Nephron progenitor cell (in vitro differentiated cells): ENCODE results near the gene RGS17.
"Not testable (repeated sequence)": the region's sequence is repeated elsewhere in the genome, so short reads cannot be mapped to it uniquely, and the experiment has no call there.

Source experiments
- DNase-seq: peaks from one replicate; pipeline ENCODE4 v3.0.0; 2021
- H3K27ac Mint-ChIP-seq: 2 replicates; pipeline ENCODE4 v1.8.0; 2021; ENCODE audit warnings: mild to moderate bottlenecking, moderate library complexity, mixed read lengths
- H3K27me3 Mint-ChIP-seq: 2 replicates; pipeline ENCODE4 v1.8.0; 2021; ENCODE audit warnings: mild to moderate bottlenecking, low read depth, mixed read lengths; ENCODE audit not compliant: poor library complexity
- H3K36me3 Mint-ChIP-seq: 2 replicates; pipeline ENCODE4 v1.8.0; 2021; ENCODE audit warnings: low read depth, mixed read lengths
- H3K4me1 Mint-ChIP-seq: 2 replicates; pipeline ENCODE4 v1.8.0; 2021; ENCODE audit warnings: mixed read lengths
- H3K4me3 Mint-ChIP-seq: 2 replicates; pipeline ENCODE4 v1.8.0; 2021; ENCODE audit warnings: mild to moderate bottlenecking, moderate library complexity, mixed read lengths
- H3K9me3 Mint-ChIP-seq: 2 replicates; pipeline ENCODE4 v1.8.0; 2021; ENCODE audit warnings: mild to moderate bottlenecking, moderate library complexity, mixed read lengths
- TF ChIP-seq, protein P1 (sequence below): fragments of 200-600 bp; sonication (generic); IDR thresholded peaks from 2 replicates; pipeline ENCODE4 v1.5.0; 2021; ENCODE audit warnings: antibody characterized with exemption

RGS17 gene

DNA sequence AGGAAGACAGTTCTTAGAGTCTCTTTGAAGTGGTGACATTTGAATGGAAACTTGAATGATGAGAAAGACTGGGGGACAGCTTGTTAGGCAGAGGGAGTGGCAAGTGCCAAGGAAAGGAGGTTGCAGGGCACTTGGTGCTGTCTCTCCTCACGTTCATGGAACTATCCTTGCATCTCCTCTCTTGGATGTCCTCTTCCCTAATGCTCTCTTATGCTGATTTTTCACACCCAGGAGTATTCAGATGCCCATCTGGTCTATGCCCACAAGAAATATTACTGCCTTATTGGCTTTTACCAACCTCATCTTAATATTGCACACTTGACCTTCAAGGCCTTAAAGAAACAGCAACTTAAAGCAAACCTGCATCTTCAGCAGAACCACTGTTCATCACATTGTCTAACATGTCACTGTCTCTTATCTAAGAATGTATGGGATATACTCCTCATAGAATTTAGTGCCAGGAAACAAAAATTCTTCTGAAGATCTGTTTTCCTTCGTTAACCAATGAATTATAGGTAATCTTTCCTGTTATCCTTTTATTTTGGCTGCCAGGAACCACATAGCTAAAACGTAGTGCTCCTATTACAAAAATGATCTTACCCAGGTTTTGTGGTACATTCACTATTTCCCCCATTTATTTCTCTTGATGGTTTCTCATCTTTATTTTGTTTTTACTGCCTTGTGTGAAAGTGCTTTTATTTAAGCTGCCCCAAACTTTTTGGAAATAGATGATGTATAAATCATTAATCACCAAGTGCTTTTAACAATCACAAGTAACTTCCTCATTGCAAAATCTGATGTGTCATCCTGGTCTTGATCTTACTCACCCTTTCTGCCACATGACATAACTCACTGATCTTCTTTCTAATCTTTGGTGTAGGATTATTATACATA is 12.8 kb downstream of the RGS17 start:
- H3K27me3 Mint-ChIP-seq = peaks cover 3% of the 10 kb centered on the region

GRCh38 chr6:153111082-153111481 is 20.0 kb downstream of the RGS17 start:
- peak; percentile 20 for DNase-seq
- H3K9me3 Mint-ChIP-seq = peaks cover 37% of the 10 kb centered on the region
- H3K4me3 Mint-ChIP-seq, H3K27me3 Mint-ChIP-seq, H3K4me1 Mint-ChIP-seq, H3K27ac Mint-ChIP-seq, H3K36me3 Mint-ChIP-seq: not testable (repeated sequence)

More for the DNA sequence above, 12.8 kb downstream of the RGS17 start:
- no peak overlapping the region for H3K27ac Mint-ChIP-seq
- no peaks in the 10 kb centered on the region for H3K4me1 Mint-ChIP-seq
- DNase-seq = no peak
- TF ChIP-seq, protein P1, sequence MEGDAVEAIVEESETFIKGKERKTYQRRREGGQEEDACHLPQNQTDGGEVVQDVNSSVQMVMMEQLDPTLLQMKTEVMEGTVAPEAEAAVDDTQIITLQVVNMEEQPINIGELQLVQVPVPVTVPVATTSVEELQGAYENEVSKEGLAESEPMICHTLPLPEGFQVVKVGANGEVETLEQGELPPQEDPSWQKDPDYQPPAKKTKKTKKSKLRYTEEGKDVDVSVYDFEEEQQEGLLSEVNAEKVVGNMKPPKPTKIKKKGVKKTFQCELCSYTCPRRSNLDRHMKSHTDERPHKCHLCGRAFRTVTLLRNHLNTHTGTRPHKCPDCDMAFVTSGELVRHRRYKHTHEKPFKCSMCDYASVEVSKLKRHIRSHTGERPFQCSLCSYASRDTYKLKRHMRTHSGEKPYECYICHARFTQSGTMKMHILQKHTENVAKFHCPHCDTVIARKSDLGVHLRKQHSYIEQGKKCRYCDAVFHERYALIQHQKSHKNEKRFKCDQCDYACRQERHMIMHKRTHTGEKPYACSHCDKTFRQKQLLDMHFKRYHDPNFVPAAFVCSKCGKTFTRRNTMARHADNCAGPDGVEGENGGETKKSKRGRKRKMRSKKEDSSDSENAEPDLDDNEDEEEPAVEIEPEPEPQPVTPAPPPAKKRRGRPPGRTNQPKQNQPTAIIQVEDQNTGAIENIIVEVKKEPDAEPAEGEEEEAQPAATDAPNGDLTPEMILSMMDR = no peak
- no peak overlapping the region for H3K4me3 Mint-ChIP-seq
- no peaks in the 10 kb centered on the region for H3K36me3 Mint-ChIP-seq
- H3K9me3 Mint-ChIP-seq = peaks cover 19% of the 10 kb centered on the region

DNA sequence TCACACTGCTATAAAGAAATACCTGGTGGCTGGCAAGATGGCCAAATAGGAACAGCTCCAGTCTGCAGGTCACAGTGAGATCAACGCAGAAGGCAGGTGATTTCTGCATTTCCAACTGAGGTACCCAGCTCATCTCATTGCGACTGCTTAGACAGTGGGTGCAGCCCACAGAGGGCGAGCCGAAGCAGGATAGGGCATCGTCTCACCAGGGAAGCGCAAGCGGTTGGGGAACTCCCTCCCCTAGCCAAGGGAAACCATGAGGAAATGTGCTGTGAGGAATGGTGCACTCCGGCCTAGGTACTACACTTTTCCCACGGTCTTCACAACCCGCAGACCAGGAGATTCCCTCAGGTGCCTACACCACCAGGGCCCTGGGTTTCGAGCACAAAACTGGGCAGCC is 20.5 kb downstream of the RGS17 start:
- not testable (repeated sequence) for H3K4me3 Mint-ChIP-seq, H3K27ac Mint-ChIP-seq, H3K4me1 Mint-ChIP-seq, H3K36me3 Mint-ChIP-seq, H3K27me3 Mint-ChIP-seq, DNase-seq
- H3K9me3 Mint-ChIP-seq = peaks cover 37% of the 10 kb centered on the region

GRCh38 chr6:153108315-153108714 is 22.8 kb downstream of the RGS17 start:
- Mint-ChIP-seq H3K36me3 (peaks cover 8% of the 10 kb centered on the region), H3K27me3 (peaks cover 4% of the 10 kb centered on the region), H3K4me3 (no peak overlapping the region), H3K9me3 (peaks cover 19% of the 10 kb centered on the region), H3K27ac (no peak overlapping the region), H3K4me1 (no peaks in the 10 kb centered on the region)
- no peak for DNase-seq
- TF ChIP-seq, protein P1 = no peak

DNA sequence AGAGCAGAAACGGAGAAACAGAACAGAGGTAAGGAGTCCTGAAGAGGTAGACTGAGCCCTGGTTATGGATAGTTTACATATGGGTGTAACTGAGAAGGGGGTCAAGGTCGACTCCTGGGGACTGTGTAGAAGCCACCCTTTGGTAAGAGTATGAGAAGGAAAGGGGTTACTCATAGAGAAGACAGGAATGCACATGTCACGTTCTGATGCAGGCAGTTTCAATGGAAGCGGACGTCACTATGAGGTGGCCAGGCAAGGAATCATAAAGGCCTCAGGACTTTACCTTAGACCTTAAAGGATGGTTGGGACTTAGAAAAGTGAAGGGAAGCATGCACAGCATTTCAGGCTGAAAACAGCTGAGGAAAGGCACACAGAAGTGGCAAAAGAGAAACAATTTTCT is 25.1 kb downstream of the RGS17 start:
- Mint-ChIP-seq H3K4me1 (no peaks in the 10 kb centered on the region), H3K27ac (no peak overlapping the region), H3K36me3 (no peaks in the 10 kb centered on the region), H3K4me3 (no peak overlapping the region), H3K27me3 (peaks cover 4% of the 10 kb centered on the region), H3K9me3 (no peaks in the 10 kb centered on the region)
- TF ChIP-seq, protein P1 = no peak
- DNase-seq = no peak

DNA sequence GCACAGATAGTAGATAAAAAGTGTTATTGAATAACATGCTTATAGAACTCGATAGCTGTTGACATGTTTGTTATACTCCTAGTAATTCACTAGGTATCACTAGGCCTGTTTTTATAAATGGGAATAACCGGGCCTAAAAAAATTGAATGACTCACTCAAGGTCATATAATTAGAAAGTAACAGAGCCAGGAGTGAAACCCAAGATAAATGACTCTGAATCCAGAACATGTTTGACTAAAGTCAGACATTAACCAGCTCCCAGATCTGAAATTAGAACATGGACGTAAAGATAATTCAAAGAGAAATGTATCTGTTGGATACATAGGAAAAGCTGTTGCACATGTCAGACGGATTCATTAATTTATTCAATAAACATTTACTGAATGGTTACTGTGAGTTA is 26.9 kb downstream of the RGS17 start:
- Mint-ChIP-seq H3K36me3 (no peaks in the 10 kb centered on the region), H3K4me3 (no peak overlapping the region), H3K9me3 (no peaks in the 10 kb centered on the region), H3K27me3 (no peaks in the 10 kb centered on the region), H3K27ac (no peak overlapping the region), H3K4me1 (no peaks in the 10 kb centered on the region)
- TF ChIP-seq, protein P1 = no peak
- no peak for DNase-seq

DNA sequence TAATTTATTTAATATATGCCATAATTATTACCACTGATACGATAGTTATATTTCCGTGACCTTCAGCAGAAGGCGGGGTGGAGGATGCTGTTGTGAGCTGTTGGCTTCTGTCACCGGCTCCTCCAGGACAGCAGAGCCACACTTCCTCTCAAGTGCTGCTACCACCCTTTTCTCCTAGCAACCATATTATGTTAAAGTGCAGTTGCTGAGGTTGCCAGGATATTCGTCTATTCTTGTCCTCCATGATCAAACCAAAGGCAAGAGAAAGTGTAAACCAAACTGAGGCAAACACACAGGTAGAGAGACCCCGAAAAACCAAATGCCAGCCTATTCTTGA is 27.8 kb downstream of the RGS17 start:
- no peak for DNase-seq
- no peaks in the 10 kb centered on the region for H3K4me1 Mint-ChIP-seq
- H3K27ac Mint-ChIP-seq = no peak overlapping the region
- H3K36me3 Mint-ChIP-seq = no peaks in the 10 kb centered on the region
- TF ChIP-seq, protein P1 = no peak
- no peak overlapping the region for H3K4me3 Mint-ChIP-seq
- no peaks in the 10 kb centered on the region for H3K9me3 Mint-ChIP-seq
- no peaks in the 10 kb centered on the region for H3K27me3 Mint-ChIP-seq
